ENCODE data around the gene OCEL1. TPM values are rescaled to one million over a fixed set of nuclear protein-coding genes. Genes with fewer than 3 reads are reported as not detected.

The OCEL1 gene
- total and polyA plus RNA-seq, 2 of the 13 experiments (the other 11 are each of a cell fraction or from before 2014, with no cell fraction given) = 10.6 to 17.2 TPM

DNA sequence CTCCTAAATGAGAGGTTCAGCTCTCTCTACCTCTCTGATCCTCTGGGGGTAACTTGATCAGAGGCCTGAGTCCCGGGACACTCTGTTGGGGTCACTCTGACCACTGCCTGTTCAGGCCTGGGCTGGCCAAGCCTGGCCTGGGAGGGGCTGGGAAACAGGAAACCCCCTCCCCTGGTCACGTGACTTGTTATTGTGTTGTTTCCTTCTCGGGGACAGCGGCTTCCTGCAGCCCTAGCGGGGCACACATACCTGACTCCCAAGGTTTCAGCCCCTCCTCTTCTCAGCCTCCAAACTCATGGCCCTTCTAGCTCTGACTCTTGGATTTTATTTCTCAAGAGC is 38.6 kb downstream of the OCEL1 start, which contains the start of gene USHBP1 (continued):
- TF ChIP-seq, protein P1, sequence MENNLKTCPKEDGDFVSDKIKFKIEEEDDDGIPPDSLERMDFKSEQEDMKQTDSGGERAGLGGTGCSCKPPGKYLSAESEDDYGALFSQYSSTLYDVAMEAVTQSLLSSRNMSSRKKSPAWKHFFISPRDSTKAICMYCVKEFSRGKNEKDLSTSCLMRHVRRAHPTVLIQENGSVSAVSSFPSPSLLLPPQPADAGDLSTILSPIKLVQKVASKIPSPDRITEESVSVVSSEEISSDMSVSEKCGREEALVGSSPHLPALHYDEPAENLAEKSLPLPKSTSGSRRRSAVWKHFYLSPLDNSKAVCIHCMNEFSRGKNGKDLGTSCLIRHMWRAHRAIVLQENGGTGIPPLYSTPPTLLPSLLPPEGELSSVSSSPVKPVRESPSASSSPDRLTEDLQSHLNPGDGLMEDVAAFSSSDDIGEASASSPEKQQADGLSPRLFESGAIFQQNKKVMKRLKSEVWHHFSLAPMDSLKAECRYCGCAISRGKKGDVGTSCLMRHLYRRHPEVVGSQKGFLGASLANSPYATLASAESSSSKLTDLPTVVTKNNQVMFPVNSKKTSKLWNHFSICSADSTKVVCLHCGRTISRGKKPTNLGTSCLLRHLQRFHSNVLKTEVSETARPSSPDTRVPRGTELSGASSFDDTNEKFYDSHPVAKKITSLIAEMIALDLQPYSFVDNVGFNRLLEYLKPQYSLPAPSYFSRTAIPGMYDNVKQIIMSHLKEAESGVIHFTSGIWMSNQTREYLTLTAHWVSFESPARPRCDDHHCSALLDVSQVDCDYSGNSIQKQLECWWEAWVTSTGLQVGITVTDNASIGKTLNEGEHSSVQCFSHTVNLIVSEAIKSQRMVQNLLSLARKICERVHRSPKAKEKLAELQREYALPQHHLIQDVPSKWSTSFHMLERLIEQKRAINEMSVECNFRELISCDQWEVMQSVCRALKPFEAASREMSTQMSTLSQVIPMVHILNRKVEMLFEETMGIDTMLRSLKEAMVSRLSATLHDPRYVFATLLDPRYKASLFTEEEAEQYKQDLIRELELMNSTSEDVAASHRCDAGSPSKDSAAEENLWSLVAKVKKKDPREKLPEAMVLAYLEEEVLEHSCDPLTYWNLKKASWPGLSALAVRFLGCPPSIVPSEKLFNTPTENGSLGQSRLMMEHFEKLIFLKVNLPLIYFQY (CRISPR knock-in tag; IDR thresholded peaks at IDR 0.05; ENCODE audit: borderline replicate concordance) = no peak
- TF ChIP-seq CBFB (CRISPR knock-in tag; IDR thresholded peaks at IDR 0.05) (no peak), EZH2 (conservative IDR thresholded peaks at IDR 0.05; ENCODE audit: low read depth, low read length) (no peak), RFX3 (CRISPR knock-in tag; IDR thresholded peaks at IDR 0.05) (no peak), TSC22D2 (CRISPR knock-in tag; IDR thresholded peaks at IDR 0.05; ENCODE audit: borderline replicate concordance) (no peak), NFE2 (CRISPR knock-in tag; IDR thresholded peaks at IDR 0.05) (no peak), ZNF761 (CRISPR knock-in tag; conservative IDR thresholded peaks at IDR 0.05) (no peak), ZNF121 (CRISPR knock-in tag; IDR thresholded peaks at IDR 0.05) (no peak), PAWR (CRISPR knock-in tag; IDR thresholded peaks at IDR 0.05; ENCODE audit: borderline replicate concordance) (no peak), FOXO1 (CRISPR knock-in tag; IDR thresholded peaks at IDR 0.05) (no peak)
- TF ChIP-seq, protein P2, sequence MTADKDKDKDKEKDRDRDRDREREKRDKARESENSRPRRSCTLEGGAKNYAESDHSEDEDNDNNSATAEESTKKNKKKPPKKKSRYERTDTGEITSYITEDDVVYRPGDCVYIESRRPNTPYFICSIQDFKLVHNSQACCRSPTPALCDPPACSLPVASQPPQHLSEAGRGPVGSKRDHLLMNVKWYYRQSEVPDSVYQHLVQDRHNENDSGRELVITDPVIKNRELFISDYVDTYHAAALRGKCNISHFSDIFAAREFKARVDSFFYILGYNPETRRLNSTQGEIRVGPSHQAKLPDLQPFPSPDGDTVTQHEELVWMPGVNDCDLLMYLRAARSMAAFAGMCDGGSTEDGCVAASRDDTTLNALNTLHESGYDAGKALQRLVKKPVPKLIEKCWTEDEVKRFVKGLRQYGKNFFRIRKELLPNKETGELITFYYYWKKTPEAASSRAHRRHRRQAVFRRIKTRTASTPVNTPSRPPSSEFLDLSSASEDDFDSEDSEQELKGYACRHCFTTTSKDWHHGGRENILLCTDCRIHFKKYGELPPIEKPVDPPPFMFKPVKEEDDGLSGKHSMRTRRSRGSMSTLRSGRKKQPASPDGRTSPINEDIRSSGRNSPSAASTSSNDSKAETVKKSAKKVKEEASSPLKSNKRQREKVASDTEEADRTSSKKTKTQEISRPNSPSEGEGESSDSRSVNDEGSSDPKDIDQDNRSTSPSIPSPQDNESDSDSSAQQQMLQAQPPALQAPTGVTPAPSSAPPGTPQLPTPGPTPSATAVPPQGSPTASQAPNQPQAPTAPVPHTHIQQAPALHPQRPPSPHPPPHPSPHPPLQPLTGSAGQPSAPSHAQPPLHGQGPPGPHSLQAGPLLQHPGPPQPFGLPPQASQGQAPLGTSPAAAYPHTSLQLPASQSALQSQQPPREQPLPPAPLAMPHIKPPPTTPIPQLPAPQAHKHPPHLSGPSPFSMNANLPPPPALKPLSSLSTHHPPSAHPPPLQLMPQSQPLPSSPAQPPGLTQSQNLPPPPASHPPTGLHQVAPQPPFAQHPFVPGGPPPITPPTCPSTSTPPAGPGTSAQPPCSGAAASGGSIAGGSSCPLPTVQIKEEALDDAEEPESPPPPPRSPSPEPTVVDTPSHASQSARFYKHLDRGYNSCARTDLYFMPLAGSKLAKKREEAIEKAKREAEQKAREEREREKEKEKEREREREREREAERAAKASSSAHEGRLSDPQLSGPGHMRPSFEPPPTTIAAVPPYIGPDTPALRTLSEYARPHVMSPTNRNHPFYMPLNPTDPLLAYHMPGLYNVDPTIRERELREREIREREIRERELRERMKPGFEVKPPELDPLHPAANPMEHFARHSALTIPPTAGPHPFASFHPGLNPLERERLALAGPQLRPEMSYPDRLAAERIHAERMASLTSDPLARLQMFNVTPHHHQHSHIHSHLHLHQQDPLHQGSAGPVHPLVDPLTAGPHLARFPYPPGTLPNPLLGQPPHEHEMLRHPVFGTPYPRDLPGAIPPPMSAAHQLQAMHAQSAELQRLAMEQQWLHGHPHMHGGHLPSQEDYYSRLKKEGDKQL (CRISPR knock-in tag; IDR thresholded peaks at IDR 0.05; ENCODE audit: low read depth) = no peak
- TF ChIP-seq, protein P3, sequence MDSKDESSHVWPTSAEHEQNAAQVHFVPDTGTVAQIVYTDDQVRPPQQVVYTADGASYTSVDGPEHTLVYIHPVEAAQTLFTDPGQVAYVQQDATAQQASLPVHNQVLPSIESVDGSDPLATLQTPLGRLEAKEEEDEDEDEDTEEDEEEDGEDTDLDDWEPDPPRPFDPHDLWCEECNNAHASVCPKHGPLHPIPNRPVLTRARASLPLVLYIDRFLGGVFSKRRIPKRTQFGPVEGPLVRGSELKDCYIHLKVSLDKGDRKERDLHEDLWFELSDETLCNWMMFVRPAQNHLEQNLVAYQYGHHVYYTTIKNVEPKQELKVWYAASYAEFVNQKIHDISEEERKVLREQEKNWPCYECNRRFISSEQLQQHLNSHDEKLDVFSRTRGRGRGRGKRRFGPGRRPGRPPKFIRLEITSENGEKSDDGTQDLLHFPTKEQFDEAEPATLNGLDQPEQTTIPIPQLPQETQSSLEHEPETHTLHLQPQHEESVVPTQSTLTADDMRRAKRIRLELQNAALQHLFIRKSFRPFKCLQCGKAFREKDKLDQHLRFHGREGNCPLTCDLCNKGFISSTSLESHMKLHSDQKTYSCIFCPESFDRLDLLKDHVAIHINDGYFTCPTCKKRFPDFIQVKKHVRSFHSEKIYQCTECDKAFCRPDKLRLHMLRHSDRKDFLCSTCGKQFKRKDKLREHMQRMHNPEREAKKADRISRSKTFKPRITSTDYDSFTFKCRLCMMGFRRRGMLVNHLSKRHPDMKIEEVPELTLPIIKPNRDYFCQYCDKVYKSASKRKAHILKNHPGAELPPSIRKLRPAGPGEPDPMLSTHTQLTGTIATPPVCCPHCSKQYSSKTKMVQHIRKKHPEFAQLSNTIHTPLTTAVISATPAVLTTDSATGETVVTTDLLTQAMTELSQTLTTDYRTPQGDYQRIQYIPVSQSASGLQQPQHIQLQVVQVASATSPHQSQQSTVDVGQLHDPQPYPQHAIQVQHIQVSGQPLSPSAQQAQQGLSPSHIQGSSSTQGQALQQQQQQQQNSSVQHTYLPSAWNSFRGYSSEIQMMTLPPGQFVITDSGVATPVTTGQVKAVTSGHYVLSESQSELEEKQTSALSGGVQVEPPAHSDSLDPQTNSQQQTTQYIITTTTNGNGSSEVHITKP (CRISPR knock-in tag; IDR thresholded peaks at IDR 0.05; ENCODE audit: low read depth) = no peak
- TF ChIP-seq, protein P4, sequence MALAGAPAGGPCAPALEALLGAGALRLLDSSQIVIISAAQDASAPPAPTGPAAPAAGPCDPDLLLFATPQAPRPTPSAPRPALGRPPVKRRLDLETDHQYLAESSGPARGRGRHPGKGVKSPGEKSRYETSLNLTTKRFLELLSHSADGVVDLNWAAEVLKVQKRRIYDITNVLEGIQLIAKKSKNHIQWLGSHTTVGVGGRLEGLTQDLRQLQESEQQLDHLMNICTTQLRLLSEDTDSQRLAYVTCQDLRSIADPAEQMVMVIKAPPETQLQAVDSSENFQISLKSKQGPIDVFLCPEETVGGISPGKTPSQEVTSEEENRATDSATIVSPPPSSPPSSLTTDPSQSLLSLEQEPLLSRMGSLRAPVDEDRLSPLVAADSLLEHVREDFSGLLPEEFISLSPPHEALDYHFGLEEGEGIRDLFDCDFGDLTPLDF (CRISPR knock-in tag; IDR thresholded peaks at IDR 0.05) = no peak
- TF ChIP-seq, protein P5, sequence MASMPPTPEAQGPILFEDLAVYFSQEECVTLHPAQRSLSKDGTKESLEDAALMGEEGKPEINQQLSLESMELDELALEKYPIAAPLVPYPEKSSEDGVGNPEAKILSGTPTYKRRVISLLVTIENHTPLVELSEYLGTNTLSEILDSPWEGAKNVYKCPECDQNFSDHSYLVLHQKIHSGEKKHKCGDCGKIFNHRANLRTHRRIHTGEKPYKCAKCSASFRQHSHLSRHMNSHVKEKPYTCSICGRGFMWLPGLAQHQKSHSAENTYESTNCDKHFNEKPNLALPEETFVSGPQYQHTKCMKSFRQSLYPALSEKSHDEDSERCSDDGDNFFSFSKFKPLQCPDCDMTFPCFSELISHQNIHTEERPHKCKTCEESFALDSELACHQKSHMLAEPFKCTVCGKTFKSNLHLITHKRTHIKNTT (CRISPR knock-in tag; IDR thresholded peaks at IDR 0.05) = no peak

All from HepG2 (cell line).